Hematopoietic multipotent progenitor cell (in vitro differentiated cells): ENCODE measurements around the gene IFNL3. TPM values are rescaled to one million over a fixed set of nuclear protein-coding genes. Genes with fewer than 3 reads are reported as not detected.
"Not testable (repeated sequence)": the region's sequence is repeated elsewhere in the genome, so short reads cannot be mapped to it uniquely, and the experiment has no call there.

ENCODE experiments used
- DNase-seq, 3 donors: peaks; one replicate each; pipeline ENCODE4 v3.0.0-alpha.2; 2011 to 2015; ENCODE audit warnings: low read depth in 2 of 3, low spot score in 2 of 3
- total RNA-seq: library from RNA; depleted of rRNA; stranded (reverse); fragments of >200 nt; gene quantifications from one replicate; pipeline ENCODE4 v1.2.3, GENCODE V29; 2012

IFNL3 gene
- 0.27 TPM for total RNA-seq

GRCh38 chr19:39244410-39245100 lies at the start of gene IFNL3:
IFNL3 (minus strand) TSS chr19:39245006; CDS start chr19:39244967, 39 bp downstream.
- not testable (repeated sequence) for DNase-seq

DNA sequence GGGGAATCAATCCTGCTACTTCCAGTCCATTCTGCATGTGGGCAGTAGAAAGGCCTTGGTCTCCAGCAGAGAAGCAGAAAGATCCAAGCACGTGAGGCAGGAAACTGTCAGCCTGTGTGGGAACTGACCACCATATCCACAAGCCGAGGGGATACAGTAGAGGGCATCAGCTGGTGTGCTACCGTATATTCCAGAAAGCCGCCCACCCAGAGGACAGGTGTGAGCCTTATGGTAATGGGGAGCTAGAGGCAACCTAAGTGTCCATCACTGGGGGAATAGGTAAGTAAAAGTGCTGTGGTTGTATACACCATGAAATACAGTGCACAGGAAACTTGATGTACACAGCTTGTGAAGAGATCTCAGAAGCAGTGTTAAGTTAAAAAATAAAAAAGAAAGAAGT lies 48.6 kb upstream of the IFNL3 start:
- DNase-seq: no peak

DNA sequence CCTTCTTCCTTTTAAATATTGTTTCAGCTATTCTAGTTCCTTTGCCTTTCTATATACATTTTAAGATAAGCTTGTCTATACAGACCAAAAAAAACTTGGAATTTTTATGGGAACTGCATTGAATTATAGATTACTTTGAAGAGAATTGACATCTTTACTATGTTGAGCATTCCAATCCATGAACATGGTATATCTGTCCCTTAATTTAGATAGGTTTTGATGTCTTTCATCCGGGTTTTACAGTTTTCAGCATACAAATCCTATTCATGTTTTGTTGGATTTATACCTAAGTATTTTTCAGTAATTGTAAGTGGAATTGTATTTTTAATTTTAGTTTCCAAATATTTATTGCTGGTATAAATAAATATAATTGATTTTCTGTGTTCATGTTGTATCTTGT lies 39.2 kb upstream of the IFNL3 start:
- no peak for DNase-seq

DNA sequence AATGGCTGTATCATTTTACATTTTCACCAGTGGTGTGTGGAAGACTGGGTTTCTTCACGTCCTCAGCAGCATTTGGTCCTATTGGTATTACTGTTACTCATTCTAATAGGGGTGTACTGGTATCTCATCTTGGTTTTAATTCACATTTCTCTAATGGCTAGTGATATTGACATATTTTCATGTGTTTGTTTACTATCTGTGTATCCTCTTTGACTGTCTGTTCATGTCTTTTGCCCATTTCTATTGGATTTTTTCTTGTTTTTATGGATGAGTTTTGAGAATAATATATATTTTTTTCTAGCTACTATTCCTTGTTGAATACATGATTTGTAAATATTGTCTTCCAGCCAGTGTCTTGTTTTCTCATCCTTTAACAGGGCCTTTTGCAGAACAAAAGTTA lies 37.2 kb upstream of the IFNL3 start:
- no peak for DNase-seq

DNA sequence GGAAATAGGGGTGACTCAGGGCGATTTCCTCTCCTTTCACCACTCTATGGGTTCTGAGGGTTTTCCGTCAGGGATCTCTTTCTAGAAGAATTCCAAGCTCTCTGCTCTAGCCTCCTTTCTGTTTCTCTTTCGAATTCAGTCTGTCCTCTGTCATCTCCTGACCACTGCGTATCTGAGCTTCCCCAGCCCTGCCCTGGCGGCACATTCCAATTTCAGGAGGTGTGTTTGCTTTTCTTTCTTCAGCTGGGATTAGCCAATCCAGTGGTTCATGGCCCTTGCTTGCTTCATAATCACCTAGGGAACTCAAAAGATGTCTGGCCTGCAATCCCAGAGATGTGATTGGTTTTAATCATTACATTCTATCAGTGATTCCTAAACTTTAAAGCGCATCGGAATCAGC lies 32.8 kb upstream of the IFNL3 start:
- no peak for DNase-seq

DNA sequence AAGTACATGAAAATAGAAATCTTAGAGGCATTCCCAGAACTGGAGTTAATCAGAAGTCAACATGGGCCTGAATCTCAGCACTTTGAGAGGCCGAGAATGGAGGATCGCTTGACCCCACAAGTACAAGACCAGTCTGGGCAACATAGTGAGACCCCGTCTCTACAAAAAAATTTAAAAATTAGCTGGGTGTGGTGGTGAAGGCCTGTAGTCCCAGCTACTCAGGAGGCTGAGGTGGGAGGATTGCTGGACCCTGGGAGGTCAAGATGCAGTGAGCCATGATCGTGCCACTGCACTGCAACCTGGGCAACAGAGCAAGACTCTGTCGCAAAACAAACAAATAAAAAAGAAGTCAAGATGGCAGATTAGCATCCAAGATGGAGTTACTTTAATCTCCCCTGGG lies 31.9 kb upstream of the IFNL3 start:
- no peak for DNase-seq

- no peak for DNase-seq
Observed at GRCh38 chr19:39275578-39275977, 30.8 kb upstream of the IFNL3 start.

GRCh38 chr19:39273859-39274258 lies 29.1 kb upstream of the IFNL3 start:
- DNase-seq: not testable (repeated sequence)

- no peak for DNase-seq
Observed at GRCh38 chr19:39270036-39270871, 25.4 kb upstream of the IFNL3 start.

DNA sequence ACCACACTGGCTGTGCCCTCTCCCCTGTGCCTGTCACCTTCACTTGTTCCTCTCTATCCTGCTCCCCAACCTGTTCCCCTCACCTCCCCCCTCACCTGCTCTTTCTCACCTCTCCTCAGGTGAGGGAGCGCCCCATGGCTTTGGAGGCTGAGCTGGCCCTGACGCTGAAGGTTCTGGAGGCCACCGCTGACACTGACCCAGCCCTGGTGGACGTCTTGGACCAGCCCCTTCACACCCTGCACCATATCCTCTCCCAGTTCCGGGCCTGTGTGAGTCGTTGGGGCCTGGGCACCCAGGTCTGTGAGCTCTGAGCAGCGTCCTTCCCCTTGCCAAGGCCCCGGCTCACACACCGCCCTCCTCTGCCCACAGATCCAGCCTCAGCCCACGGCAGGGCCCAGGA lies 24.6 kb upstream of the IFNL3 start:
- not testable (repeated sequence) for DNase-seq

GRCh38 chr19:39268531-39269223 lies 23.9 kb upstream of the IFNL3 start:
- DNase-seq: not testable (repeated sequence)

- not testable (repeated sequence) for DNase-seq
Observed at GRCh38 chr19:39268085-39268484, 23.3 kb upstream of the IFNL3 start, which contains the start of gene IFNL2. IFNL2 (plus strand) TSS chr19:39268396; CDS start chr19:39268569, 173 bp downstream.

DNA sequence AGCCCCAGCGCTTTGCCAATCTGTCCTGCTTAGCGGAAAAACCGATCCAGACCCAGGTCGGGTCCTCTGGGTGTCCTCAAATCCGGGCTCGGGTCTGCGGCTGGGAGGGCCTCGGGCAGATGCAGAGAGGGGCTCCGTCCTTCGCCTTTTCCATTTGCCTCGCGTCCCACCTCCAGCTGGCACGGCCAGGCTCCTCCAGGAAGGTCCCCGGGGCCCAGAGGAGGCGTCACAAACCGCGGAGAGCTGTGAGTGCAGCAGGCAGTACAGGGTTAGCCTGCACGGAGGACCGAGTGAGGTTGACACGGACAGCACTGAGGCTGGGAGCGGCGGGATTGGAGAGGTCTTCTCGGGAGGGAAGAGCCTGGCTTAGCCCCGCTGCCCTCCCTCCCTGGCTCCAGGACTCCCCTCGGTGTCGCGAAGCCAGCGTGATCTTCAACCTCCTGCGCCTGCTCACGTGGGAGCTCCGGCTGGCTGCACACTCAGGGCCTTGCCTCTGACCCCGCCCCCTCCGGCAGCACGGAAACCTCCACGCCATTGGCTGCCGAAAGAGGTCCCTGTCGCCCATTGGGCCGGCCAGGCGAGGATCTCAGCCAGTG lies 20.6 kb upstream of the IFNL3 start:
- no peak for DNase-seq

- no peak for DNase-seq
Observed at GRCh38 chr19:39264306-39265290, 19.8 kb upstream of the IFNL3 start.

GRCh38 chr19:39263912-39264305 lies 19.1 kb upstream of the IFNL3 start:
- DNase-seq: no peak

DNA sequence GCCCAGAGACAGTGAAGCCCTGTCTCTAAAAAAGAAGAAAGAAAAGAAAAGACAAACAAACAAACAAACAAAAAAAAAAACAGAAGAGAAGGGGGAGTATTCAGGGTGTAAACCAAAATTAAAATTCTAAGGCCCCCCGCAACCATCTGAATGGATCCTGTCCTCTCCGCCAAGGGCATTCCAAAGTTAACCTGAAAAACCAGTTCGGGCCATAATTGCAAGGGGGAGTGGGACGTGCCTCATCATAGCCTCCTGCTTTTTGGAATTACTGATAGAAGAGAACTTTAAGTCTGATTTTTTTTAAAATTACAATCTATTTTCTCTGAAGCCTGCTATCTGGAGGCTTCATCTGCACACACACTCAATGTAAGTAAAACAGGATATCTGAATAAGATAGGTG lies 17.7 kb upstream of the IFNL3 start:
- no peak for DNase-seq

GRCh38 chr19:39261704-39262103 lies 16.9 kb upstream of the IFNL3 start:
- no peak for DNase-seq

DNA sequence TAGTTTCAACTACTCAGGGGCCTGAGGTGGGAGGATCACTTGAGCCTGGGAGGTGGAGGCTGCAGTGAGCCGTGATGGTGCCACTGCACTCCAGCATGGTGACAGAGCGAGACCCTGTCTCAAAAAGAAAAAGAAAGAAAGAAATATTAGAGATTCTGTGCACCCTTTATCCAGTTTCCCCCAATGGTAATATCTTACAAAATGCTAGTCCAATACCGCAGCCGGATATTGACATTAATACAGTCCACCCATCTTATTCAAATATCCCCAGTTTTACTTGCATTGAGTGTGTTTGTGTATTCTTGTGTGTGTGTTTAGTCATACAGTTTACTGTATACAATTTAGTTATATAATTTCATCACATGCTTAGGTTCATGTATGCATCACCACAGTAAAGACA lies 12.4 kb upstream of the IFNL3 start:
- no peak for DNase-seq

DNA sequence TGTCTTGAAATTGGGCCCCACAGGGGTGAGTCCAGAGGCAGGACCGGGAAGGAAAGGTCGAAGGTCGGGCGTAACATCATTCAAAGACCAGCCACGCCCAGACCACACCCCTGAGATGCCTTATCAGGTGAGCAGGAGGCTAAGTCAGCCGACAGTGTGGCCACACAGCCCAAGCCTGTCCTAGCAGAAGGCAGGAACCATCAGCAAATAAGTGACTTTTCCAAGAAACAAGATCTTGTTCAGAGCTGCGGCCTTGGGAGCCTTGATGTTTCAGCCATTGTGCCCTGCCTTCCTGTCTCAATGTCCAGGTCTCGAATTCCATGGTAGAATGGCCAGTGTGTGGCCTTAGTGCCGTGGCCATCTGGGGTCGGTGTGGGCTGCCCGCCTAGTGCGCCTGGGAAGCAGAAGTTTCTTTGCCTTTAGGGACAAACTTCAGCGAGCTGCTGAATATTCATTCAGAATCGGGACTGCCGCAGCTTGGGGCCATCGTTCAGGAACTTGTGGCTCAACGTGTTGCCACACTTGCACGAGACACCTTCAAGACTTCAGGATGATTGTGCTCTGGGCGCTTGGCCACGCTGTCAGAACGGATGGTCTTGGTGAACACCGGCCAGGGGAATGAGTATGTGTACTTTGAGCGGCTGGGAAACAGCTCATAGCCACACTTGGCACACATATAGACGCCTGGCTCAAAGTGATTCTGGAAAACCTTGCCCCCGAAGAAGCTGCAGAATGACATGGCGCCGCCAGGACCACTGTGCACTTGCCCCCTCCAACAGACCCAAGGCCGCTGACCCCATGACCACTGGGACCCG lies 9.9 kb upstream of the IFNL3 start:
- no peak for DNase-seq
